K562 (cell line): Measurements from ENCODE around the gene SVIL. TPM values are rescaled to one million over a fixed set of nuclear protein-coding genes. Genes with fewer than 3 reads are reported as not detected.

ENCODE experiments used
- ESRRA ChIP-seq: fragments of 450-650 bp; IDR thresholded peaks from 2 replicates; pipeline ENCODE4 v1.6.1; 2014; ENCODE audit warnings: low read depth, mild to moderate bottlenecking, moderate library complexity, borderline replicate concordance
- KHSRP ChIP-seq: fragments of 450-650 bp; IDR thresholded peaks from 2 replicates; pipeline ENCODE4 v1.6.1; 2017
- NR0B1 ChIP-seq: fragments of 450-650 bp; IDR thresholded peaks from one replicate; pipeline ENCODE4 v1.6.1; 2018; ENCODE audit warnings: mild to moderate bottlenecking, moderate library complexity; ENCODE audit not compliant: partially characterized antibody
- NRF1 ChIP-seq, 2 experiments: fragments of 450-650 bp; IDR thresholded peaks in 1 of 2; conservative IDR thresholded peaks in 1 of 2; 2 replicates each; pipeline ENCODE4 v1.6.1; 2014; ENCODE audit warnings: mild to moderate bottlenecking in 2 of 2
- PHF20 ChIP-seq: fragments of 450-650 bp; IDR thresholded peaks from 2 replicates; pipeline ENCODE4 v1.6.1; 2018; ENCODE audit not compliant: partially characterized antibody
- RBM25 ChIP-seq: fragments of 200-400 bp; formaldehyde crosslinking; IDR thresholded peaks from 2 replicates; pipeline ENCODE4 v1.6.1; 2018; ENCODE audit warnings: low read length, low read depth, moderate library complexity; ENCODE audit not compliant: severe bottlenecking
- SMAD4 ChIP-seq: fragments of 250-450 bp; sonication (Bioruptor Pico); conservative IDR thresholded peaks from 2 replicates; pipeline ENCODE4 v1.8.0; 2021; ENCODE audit warnings: inconsistent platforms, mild to moderate bottlenecking, moderate library complexity
- SNAPC5 ChIP-seq: fragments of 250-450 bp; sonication (Bioruptor Pico); IDR thresholded peaks from 2 replicates; pipeline ENCODE4 v1.8.0; 2021; ENCODE audit warnings: moderate library complexity, mild to moderate bottlenecking, inconsistent platforms
- SP2 ChIP-seq: IDR thresholded peaks from 2 replicates; pipeline ENCODE4 v1.6.1; 2011; ENCODE audit warnings: mild to moderate bottlenecking, low read depth, low read length, moderate library complexity; ENCODE audit not compliant: poor library complexity, severe bottlenecking; ENCODE audit errors: extremely low read depth
- SRF ChIP-seq, 2 experiments: fragments of 250-450, 450-650 bp in 1 of 2; sonication (Bioruptor Pico) in 1 of 2; sonication (generic) in 1 of 2; formaldehyde crosslinking; IDR thresholded peaks; 2 replicates each; pipeline versions ENCODE4 v1.5.0 to v1.5.1; 2020 to 2022; ENCODE audit warnings: mild to moderate bottlenecking in 1 of 2, missing genetic modification reagents in 1 of 2
- THRB ChIP-seq: fragments of 450-650 bp; formaldehyde crosslinking; conservative IDR thresholded peaks from 2 replicates; pipeline ENCODE4 v1.4.0; 2022; ENCODE audit warnings: mild to moderate bottlenecking, missing genetic modification characterization
- ZNF280A ChIP-seq: fragments of 450-650 bp; IDR thresholded peaks from 2 replicates; pipeline ENCODE4 v1.6.1; 2018; ENCODE audit warnings: mild to moderate bottlenecking, low read depth; ENCODE audit not compliant: partially characterized antibody
- ZNF407 ChIP-seq: fragments of 450-650 bp; IDR thresholded peaks from 2 replicates; pipeline ENCODE4 v1.6.1; 2016; ENCODE audit warnings: low read depth
- ZNF830 ChIP-seq: fragments of 250-450 bp; sonication (Bioruptor Pico); IDR thresholded peaks from 2 replicates; pipeline ENCODE4 v1.5.0; 2021; ENCODE audit warnings: mild to moderate bottlenecking
- polyA plus RNA-seq, 8 experiments: library from polyadenylated mRNA; depleted of rRNA in 4 of 8; stranded (reverse) in 5 of 8; unstranded in 3 of 8; fragments of >200 nt; fragmentation: Nextera tagmentation in 2 of 8; fragmentation: Illumina TruSeq in 1 of 8; extraction: Ambion mirVana in 2 of 8; extraction: Trizol in 1 of 8; gene quantifications; 2 replicates each; pipeline versions ENCODE4 v1.2.1 to v1.2.3, GENCODE V29; 2011 to 2014; ENCODE audit warnings: inconsistent platforms in 1 of 8, missing spikeins in 1 of 8
- total RNA-seq, 7 experiments: library from RNA; depleted of rRNA in 6 of 7; stranded (reverse); fragments of >200 nt in 6 of 7; fragmentation: Illumina TruSeq in 2 of 7; extraction: Trizol in 2 of 7; gene quantifications; 2 replicates each; pipeline versions ENCODE4 v1.2.1 to v1.2.3, GENCODE V29; 2011 to 2021; ENCODE audit warnings: low replicate concordance in 1 of 7

Gene SVIL
- total and polyA plus RNA-seq, 9 of the 15 experiments (the other 6 are each of a cell fraction or from before 2014, with no cell fraction given), result under 0.01 to 0.18 (median 0.05) TPM; not detected in 3

GRCh38 chr10:29409241-29410054 is 225.3 kb downstream of the SVIL start (continued):
- TF ChIP-seq ZNF830, result no peak
- no peak for TF ChIP-seq ZNF280A
- no peak for TF ChIP-seq SP2
- TF ChIP-seq PHF20, result no peak
- TF ChIP-seq SMAD4 (CRISPR knock-in tag), result peak; percentile 23
- TF ChIP-seq SRF (CRISPR knock-in tag; IDR thresholded peaks at IDR 0.05), result no peak
- no peak for TF ChIP-seq RBM25
- peak; percentile 97 for TF ChIP-seq NRF1 (conservative IDR thresholded peaks at IDR 0.05 in 1 of 2, IDR thresholded peaks at IDR 0.05 in 1 of 2)
- no peak for TF ChIP-seq NR0B1
- no peak for TF ChIP-seq KHSRP
- 0 out of 2 replicates have a peak, but pooled peaks have one; percentile 25 for TF ChIP-seq ESRRA
- 0 out of 2 replicates have a peak, but pooled peaks have one; percentile 37 for TF ChIP-seq ZNF407
- TF ChIP-seq THRB (CRISPR knock-in tag), result no peak
- no peak for TF ChIP-seq SNAPC5 (CRISPR knock-in tag)
